Measurements from ENCODE around the gene SYT8.
"Not testable (repeated sequence)": the region's sequence is repeated elsewhere in the genome, so short reads cannot be mapped to it uniquely, and the experiment has no call there.

Gene SYT8, protein sequence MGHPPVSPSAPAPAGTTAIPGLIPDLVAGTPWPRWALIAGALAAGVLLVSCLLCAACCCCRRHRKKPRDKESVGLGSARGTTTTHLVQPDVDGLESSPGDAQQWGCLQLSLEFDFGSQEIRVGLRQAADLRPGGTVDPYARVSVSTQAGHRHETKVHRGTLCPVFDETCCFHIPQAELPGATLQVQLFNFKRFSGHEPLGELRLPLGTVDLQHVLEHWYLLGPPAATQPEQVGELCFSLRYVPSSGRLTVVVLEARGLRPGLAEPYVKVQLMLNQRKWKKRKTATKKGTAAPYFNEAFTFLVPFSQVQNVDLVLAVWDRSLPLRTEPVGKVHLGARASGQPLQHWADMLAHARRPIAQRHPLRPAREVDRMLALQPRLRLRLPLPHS

DNA sequence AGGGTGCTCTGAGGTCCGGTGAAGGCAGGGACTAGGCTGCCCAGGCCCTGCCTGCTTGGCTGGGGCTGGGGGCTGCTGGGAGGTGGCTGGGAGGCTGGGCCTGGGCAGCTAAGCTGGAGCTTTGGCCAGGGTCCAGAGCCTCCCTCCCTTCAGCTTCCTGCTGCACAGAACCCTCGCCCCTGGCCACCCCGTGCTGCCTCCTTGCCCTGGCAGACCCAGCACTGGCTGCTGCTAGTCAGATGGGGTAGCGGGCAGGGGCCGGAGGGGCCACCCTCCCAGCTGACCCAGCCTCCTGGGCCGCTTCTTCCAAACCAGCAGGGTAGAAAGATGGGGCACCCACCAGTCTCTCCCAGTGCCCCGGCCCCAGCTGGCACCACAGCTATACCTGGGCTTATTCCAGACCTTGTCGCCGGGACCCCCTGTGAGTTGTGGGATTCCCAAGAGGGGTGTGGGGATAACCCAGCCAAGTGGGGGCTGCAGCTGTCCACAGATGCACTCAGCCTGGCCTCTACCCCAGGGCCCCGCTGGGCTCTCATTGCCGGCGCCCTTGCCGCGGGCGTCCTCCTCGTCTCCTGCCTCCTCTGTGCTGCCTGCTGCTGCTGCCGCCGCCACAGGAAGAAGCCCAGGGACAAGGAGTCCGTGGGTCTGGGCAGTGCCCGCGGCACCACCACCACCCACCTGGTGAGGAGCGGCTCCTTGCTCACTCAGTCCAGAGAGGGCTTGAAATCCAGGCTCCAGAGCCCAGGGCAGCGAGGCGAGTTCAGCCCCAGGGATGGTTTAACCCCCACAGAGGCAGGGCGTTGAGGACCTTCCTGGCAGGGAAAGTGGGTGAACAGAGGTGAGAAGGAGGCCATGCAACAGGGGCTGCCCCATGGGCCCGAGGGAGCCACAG, at the start of gene SYT8:
Gene SYT8, plus strand, starts transcription at position 212 of the 892 bp plus-strand sequence. Its CDS starts 116 bp downstream, at position 328.
- no peak within 1 kb of the TSS for H2AFZ ChIP-seq (ENCODE audit: low read depth, low read length)
- H3K9me3 ChIP-seq (ENCODE audit: low read length), result no peaks in the 10 kb centered on the region
- peaks cover 55% of the 10 kb centered on the region for H3K27me3 ChIP-seq (ENCODE audit: insufficient read depth, low read length)
- H3K4me1 ChIP-seq (ENCODE audit: insufficient read depth, low read length), result no peaks in the 10 kb centered on the region
- H3K36me3 ChIP-seq (ENCODE audit: insufficient read depth, low read length), result no peaks in the 10 kb centered on the region
- no peak within 1 kb of the TSS for H3K4me3 ChIP-seq (ENCODE audit: low read length)

DNA sequence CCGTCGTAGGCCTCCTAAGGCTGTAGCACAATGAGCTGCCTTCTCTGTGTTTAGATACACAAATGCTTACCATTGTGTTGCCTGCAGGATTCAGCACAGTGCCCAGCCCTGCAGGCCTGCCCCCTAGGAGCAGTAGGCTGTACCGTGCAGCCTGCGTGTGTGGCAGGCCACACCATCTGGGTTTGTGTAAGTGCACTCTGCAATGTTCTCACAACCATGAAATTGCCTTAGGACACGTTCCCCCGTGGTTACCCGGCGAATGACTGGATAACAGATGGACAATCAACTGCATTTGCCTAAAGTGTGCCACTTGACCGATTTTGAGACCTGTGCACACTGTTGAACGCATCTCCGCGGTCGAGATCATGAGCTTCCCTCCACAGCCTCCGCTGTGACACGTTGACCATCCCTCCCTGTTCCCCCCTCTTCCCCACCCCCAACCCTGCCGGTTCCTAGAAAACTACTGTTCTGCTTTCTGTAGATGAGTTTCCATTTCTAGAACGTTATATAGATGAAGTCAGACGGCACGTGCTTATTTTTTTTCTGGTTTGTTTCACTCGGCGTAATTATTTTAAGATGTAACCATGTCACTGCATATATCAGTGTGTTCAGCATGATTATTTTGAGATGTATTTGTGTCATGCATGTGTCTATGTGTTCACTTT, 48.9 kb upstream of the SYT8 start:
- Histone ChIP-seq H3K4me1 (ENCODE audit: insufficient read depth, low read length) (no peaks in the 10 kb centered on the region), H3K4me3 (ENCODE audit: low read length) (no peak overlapping the region), H3K27me3 (ENCODE audit: insufficient read depth, low read length) (peaks cover 29% of the 10 kb centered on the region), H3K9me3 (ENCODE audit: low read length) (no peaks in the 10 kb centered on the region), H3K36me3 (ENCODE audit: insufficient read depth, low read length) (no peaks in the 10 kb centered on the region), H2AFZ (ENCODE audit: low read depth, low read length) (no peak overlapping the region)

DNA sequence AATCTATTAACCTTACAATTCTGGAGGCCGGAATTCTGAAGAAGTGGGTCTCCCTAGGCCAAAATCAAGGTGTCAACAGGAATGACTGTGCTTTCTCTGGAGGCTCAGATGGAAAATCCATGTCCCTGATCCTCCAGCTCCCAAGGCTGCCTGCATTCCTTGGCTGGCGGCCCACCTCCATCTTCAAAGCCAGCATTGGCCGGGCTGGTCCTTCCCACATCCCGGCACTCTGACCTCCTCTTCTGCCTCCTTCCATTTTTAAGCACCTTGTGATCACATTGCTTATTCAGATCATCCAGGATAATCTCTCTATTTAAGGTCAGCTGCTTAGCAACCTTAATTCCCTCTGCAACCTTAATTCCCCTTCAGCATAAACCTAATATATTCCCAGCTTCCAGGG, 48.3 kb upstream of the SYT8 start:
- Histone ChIP-seq H3K4me3 (ENCODE audit: low read length) (no peak overlapping the region), H3K27me3 (ENCODE audit: insufficient read depth, low read length) (peaks cover 24% of the 10 kb centered on the region), H3K4me1 (ENCODE audit: insufficient read depth, low read length) (no peaks in the 10 kb centered on the region), H3K9me3 (ENCODE audit: low read length) (no peaks in the 10 kb centered on the region), H2AFZ (ENCODE audit: low read depth, low read length) (no peak overlapping the region), H3K36me3 (ENCODE audit: insufficient read depth, low read length) (no peaks in the 10 kb centered on the region)

DNA sequence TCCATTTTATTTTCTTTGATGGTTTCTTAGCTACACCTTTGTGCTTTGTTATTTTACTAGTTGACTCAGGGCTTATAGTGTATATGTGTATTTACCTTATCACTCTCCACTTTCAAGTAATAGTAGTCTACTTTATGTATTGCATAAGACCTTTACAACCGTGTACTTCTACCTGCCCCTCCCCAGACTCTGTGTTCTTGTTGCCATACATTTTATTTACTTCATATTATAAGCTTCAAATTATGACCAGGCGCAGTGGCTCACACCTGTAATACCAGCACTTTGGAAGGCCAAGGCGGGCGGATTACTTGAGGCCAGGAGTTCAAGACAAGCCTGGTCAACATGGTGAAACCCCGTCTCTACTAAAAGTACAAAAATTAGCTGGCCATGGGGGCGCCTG, 42.9 kb upstream of the SYT8 start:
- Histone ChIP-seq H2AFZ (ENCODE audit: low read depth, low read length) (no peak overlapping the region), H3K36me3 (ENCODE audit: insufficient read depth, low read length) (no peaks in the 10 kb centered on the region), H3K27me3 (ENCODE audit: insufficient read depth, low read length) (peaks cover 9% of the 10 kb centered on the region), H3K4me3 (ENCODE audit: low read length) (no peak overlapping the region), H3K4me1 (ENCODE audit: insufficient read depth, low read length) (no peaks in the 10 kb centered on the region), H3K9me3 (ENCODE audit: low read length) (no peaks in the 10 kb centered on the region)

DNA sequence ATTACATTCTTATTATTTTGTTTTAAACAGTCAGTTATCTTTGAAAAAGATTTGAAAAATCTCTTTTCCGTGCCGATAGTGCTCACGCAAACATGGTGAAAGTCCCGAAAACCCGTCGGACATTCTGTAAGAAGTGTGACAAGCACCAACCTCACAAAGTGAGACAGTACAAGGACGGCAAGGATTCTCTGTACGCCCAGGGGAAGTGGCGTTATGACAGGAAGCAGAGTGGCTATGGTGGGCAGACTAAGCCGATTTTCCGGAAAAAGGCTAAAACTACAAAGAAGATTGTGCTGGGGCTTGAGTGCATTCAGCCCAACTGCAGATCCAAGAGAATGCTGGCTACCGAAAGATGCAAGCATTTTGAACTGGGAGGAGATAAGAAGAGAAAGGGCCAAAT, 42.3 kb upstream of the SYT8 start:
- Histone ChIP-seq H3K9me3 (ENCODE audit: low read length) (no peaks in the 10 kb centered on the region), H2AFZ (ENCODE audit: low read depth, low read length) (no peak overlapping the region), H3K36me3 (ENCODE audit: insufficient read depth, low read length) (no peaks in the 10 kb centered on the region), H3K4me3 (ENCODE audit: low read length) (no peak overlapping the region), H3K27me3 (ENCODE audit: insufficient read depth, low read length) (peaks cover 9% of the 10 kb centered on the region), H3K4me1 (ENCODE audit: insufficient read depth, low read length) (no peaks in the 10 kb centered on the region)

DNA sequence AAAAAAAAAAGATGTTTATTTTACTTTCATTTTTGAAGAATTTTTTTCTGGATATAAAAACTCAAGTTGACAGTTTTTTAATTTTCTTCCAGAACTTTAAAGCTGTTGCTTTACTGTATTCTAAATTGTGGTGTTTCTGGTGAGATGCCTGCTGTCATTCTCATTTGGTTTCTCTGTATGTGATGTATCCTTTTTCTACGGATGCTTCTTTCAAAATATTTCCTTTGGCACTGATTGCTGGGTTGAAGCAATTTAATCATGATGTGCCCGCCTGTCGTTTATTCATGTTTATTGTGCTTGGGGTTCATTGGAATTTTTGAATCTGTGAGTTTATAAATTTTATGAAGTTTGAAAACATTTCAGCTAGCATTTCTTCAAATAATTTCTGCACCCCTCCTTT, 41.7 kb upstream of the SYT8 start:
- Histone ChIP-seq H3K9me3 (ENCODE audit: low read length) (no peaks in the 10 kb centered on the region), H2AFZ (ENCODE audit: low read depth, low read length) (no peak overlapping the region), H3K4me3 (ENCODE audit: low read length) (no peak overlapping the region), H3K36me3 (ENCODE audit: insufficient read depth, low read length) (no peaks in the 10 kb centered on the region), H3K27me3 (ENCODE audit: insufficient read depth, low read length) (peaks cover 12% of the 10 kb centered on the region), H3K4me1 (ENCODE audit: insufficient read depth, low read length) (no peaks in the 10 kb centered on the region)

DNA sequence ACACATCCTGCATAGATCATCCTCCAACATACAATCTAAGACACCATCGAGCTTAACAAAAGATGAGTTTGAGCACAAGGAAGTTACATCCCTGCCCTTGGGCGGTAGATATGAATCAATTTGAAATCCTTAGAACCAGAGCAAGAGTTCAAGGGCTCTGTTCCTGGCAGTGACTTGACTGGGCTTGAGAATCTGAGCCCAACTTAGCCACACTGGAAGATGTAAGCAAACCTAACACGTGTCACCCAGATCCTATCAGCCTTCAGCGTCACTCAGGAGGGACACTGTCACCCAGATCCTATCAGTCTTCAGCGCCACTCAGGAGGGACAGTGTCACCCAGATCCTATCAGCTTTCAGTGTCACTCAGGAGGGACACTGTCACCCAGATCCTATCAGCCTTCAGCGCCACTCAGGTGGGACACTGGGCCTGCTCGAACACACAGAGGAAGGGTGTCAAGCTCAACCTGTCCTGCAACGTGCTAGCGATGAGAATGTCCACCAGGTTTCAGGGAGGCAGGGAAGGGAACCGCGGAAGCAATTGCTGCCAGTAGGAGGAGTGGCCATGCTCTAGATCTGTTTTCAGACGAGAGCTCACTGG, 38.3 kb upstream of the SYT8 start:
- no peak overlapping the region for H3K4me3 ChIP-seq (ENCODE audit: low read length)
- H2AFZ ChIP-seq (ENCODE audit: low read depth, low read length), result no peak overlapping the region
- no peaks in the 10 kb centered on the region for H3K36me3 ChIP-seq (ENCODE audit: insufficient read depth, low read length)
- peaks cover 13% of the 10 kb centered on the region for H3K27me3 ChIP-seq (ENCODE audit: insufficient read depth, low read length)
- H3K9me3 ChIP-seq (ENCODE audit: low read length), result no peaks in the 10 kb centered on the region
- H3K4me1 ChIP-seq (ENCODE audit: insufficient read depth, low read length), result no peaks in the 10 kb centered on the region

DNA sequence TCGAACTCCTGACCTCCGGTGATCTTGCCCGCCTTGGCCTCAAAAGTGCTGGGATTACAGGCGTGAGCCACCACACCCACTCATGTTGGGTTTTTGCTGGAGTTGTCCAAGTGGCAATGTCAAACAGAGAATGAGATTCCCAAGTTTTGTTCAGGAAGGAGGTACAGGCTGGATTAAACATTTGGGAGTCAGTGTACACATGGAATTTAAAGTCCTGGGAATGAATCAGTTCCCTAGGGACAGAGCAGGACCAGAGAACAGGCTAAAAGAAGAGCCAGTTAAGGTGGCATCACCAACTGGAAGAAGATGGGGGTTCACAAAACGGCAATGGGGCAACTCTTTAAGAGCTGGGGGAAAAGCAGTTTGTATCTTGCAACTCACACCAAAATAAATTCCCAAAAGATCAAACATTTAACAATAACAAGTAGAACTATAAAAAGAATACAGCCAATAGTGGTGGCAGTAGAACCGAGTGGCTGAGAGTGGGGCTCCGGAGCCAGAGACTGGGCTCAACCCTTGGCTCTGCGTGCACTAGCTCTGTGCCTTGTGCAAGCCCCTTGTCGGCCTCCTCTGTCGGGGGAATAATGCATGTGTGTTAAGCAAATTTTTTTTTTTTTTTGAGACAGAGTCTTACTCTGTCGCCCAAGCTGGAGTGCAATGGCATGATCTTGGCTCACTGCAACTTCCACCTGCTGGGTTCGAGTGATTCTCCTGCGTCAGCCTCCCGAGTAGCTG, 37.2 kb upstream of the SYT8 start:
- Histone ChIP-seq H3K36me3 (ENCODE audit: insufficient read depth, low read length) (no peaks in the 10 kb centered on the region), H3K4me1 (ENCODE audit: insufficient read depth, low read length) (no peaks in the 10 kb centered on the region)

DNA sequence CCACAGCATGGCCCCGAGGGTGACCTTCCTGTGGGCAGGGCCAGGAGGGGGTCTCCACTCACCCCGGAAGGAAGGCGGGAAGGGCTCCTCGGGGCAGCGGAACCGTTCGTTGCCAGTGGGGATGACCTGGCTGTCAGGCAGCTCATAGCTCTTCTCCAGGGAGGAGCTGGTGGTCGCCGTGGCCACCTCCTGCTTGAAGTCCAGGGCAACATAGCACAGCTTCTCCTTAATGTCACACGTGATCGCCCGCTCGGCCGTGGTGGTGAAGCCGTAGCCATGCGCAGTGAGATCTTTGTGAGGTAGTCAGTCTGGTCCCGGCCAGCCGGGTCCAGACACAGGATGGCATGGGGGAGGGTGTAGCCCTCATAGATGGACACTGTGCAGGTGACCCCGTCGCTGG, 31.5 kb upstream of the SYT8 start:
- Histone ChIP-seq H3K9me3 (ENCODE audit: low read length) (no peaks in the 10 kb centered on the region), H3K4me1 (ENCODE audit: insufficient read depth, low read length) (no peaks in the 10 kb centered on the region), H3K27me3 (ENCODE audit: insufficient read depth, low read length) (peaks cover 11% of the 10 kb centered on the region), H3K4me3 (ENCODE audit: low read length) (no peak overlapping the region), H2AFZ (ENCODE audit: low read depth, low read length) (no peak overlapping the region), H3K36me3 (ENCODE audit: insufficient read depth, low read length) (no peaks in the 10 kb centered on the region)

More for the DNA sequence above, 37.2 kb upstream of the SYT8 start:
- Histone ChIP-seq H3K4me3 (ENCODE audit: low read length) (no peak overlapping the region), H3K9me3 (ENCODE audit: low read length) (no peaks in the 10 kb centered on the region), H3K27me3 (ENCODE audit: insufficient read depth, low read length) (peaks cover 13% of the 10 kb centered on the region), H2AFZ (ENCODE audit: low read depth, low read length) (no peak overlapping the region)

DNA sequence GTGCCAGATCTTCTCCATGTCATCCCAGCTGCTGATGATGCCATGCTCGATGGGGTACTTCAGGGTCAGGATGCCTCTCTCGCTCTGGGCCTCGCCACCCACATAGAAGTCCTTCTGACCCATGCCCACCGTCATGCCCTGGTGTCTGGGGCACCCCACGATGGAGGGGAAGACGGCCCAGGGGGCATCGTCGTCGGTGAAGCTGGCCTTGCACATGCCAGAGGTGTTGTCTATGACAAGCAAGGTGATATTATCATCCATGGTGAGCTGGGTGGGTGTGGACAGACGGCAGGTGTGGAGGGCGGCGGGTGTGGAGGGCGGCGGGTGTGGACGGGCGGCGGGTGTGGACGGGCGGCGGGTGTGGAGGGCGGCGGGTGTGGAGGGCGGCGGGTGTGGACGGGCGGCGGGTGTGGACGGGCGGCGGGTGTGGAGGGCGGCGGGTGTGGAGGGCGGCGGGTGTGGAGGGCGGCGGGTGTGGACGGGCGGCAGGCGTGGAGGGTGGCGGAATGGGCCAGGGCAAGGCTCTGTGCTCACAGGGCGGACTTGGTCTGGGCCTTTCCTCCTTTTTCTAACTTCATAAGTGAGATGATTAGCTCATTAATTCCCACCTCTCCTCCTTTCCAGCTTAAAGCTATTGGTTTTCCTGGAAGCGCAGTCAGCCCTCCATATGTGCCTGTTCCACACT, 30.8 kb upstream of the SYT8 start:
- not testable (repeated sequence) for H3K4me1 ChIP-seq (ENCODE audit: insufficient read depth, low read length); H3K4me3 ChIP-seq (ENCODE audit: low read length); H3K36me3 ChIP-seq (ENCODE audit: insufficient read depth, low read length); H2AFZ ChIP-seq (ENCODE audit: low read depth, low read length); H3K9me3 ChIP-seq (ENCODE audit: low read length); H3K27me3 ChIP-seq (ENCODE audit: insufficient read depth, low read length)

DNA sequence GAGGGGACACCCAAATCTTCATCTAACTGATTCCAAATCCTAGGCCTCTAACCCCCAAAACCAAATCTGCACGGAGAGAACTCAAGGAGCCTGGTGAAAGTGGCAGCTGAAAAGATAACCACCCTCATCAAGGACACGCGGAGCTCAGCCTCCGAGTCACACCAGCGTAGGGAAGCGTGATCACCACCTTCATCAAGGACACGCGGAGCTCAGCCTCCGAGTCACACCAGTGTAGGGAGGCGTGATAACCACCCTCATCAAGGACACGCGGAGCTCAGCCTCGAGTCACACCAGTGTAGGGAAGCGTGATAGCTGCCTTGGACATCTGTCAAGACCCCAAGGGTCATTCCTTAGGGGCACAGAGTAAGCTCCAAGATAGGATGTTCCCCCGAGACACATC, 29.3 kb upstream of the SYT8 start:
- Histone ChIP-seq H3K27me3 (ENCODE audit: insufficient read depth, low read length) (peaks cover 6% of the 10 kb centered on the region), H3K9me3 (ENCODE audit: low read length) (no peaks in the 10 kb centered on the region), H3K36me3 (ENCODE audit: insufficient read depth, low read length) (no peaks in the 10 kb centered on the region), H3K4me3 (ENCODE audit: low read length) (no peak overlapping the region), H3K4me1 (ENCODE audit: insufficient read depth, low read length) (no peaks in the 10 kb centered on the region), H2AFZ (ENCODE audit: low read depth, low read length) (no peak overlapping the region)

Data from neuron (in vitro differentiated cells).